IMR-90 (cell line): ENCODE data around the gene AK1. TPM values are rescaled to one million over a fixed set of nuclear protein-coding genes. Genes with fewer than 3 reads are reported as not detected.
A peak's percentile ranks its signal among the peaks of the same experiment; 100 is the strongest.

ENCODE experiments used
- ATAC-seq: fragments of 200-7000 bp; cut with Tn5 transposase; 2 replicates; pipeline ENCODE4 v1.9.1; 2020; ENCODE audit warnings: low read depth, mild to moderate bottlenecking, moderate library complexity
- BruUV-seq: library from RNA; stranded (reverse); fragments of 400-500 nt; replicated peaks from 2 replicates; lab custom pipeline; 2021; lab: Mats Ljungman, UMichigan
- CTCF ChIA-PET: fragments of 300-600 bp; formaldehyde crosslinking; extraction: SDS; loops from one replicate; lab custom pipeline; 2021; ENCODE audit warnings: antibody characterized with exemption; lab: Yijun Ruan, JAX
- POLR2A ChIA-PET: fragments of 300-600 bp; sonication (Branson Sonifier 250); formaldehyde crosslinking; loops from one replicate; lab custom pipeline; 2022; ENCODE audit warnings: antibody characterized with exemption; ENCODE audit not compliant: unreplicated experiment; lab: Charles Lee
- DNase-seq: peaks from one replicate; pipeline ENCODE4 v3.0.0; 2013
- H2AFZ ChIP-seq: replicated peaks from 2 replicates; pipeline ENCODE3; 2013; ENCODE audit warnings: low read length, mild to moderate bottlenecking; ENCODE audit not compliant: poor library complexity
- H2AK5ac ChIP-seq: 2 replicates; pipeline ENCODE4 v1.6.1; 2013; ENCODE audit warnings: low read depth, low read length, inconsistent platforms
- H2AK9ac ChIP-seq: replicated peaks from 2 replicates; pipeline ENCODE3; 2013; ENCODE audit warnings: mild to moderate bottlenecking, low read depth, low read length, moderate library complexity; ENCODE audit not compliant: poor library complexity
- H2BK120ac ChIP-seq: 2 replicates; pipeline ENCODE4 v1.6.1; 2013; ENCODE audit warnings: low read depth, low read length, inconsistent platforms
- H2BK15ac ChIP-seq: 3 replicates; pipeline ENCODE4 v1.6.1; 2013; ENCODE audit warnings: low read depth, low read length, inconsistent platforms
- H2BK20ac ChIP-seq: 2 replicates; pipeline ENCODE4 v1.6.1; 2013; ENCODE audit warnings: low read depth, mild to moderate bottlenecking, inconsistent platforms, low read length, moderate library complexity
- H2BK5ac ChIP-seq: 2 replicates; pipeline ENCODE4 v1.6.1; 2013; ENCODE audit warnings: mild to moderate bottlenecking, low read depth, low read length, inconsistent platforms; ENCODE audit not compliant: poor library complexity, severe bottlenecking
- H3K14ac ChIP-seq: replicated peaks from 2 replicates; pipeline ENCODE4 v1.6.1; 2013; ENCODE audit warnings: low read depth, low read length, inconsistent platforms
- H3K18ac ChIP-seq: 2 replicates; pipeline ENCODE4 v1.6.1; 2013; ENCODE audit warnings: low read depth, low read length, control low read depth
- H3K23ac ChIP-seq: 2 replicates; pipeline ENCODE4 v1.6.1; 2013; ENCODE audit warnings: low read depth, low read length, inconsistent platforms
- H3K27ac ChIP-seq: 2 replicates; pipeline ENCODE4 v1.5.1; 2013; ENCODE audit warnings: mild to moderate bottlenecking, control low read depth, low read length; ENCODE audit not compliant: insufficient read depth
- H3K27me3 ChIP-seq: 2 replicates; pipeline ENCODE4 v1.6.1; 2013; ENCODE audit warnings: low read length; ENCODE audit not compliant: control insufficient read depth, insufficient read depth
- H3K36me3 ChIP-seq: 2 replicates; pipeline ENCODE4 v1.6.1; 2013; ENCODE audit warnings: low read length, mixed read lengths; ENCODE audit not compliant: control insufficient read depth, insufficient read depth
- H3K4ac ChIP-seq: 2 replicates; pipeline ENCODE4 v1.6.1; 2013; ENCODE audit warnings: low read depth, low read length, inconsistent platforms
- H3K4me1 ChIP-seq: 2 replicates; pipeline ENCODE4 v1.6.1; 2013; ENCODE audit warnings: low read length, mixed read lengths; ENCODE audit not compliant: control insufficient read depth, insufficient read depth
- H3K4me2 ChIP-seq: 2 replicates; pipeline ENCODE4 v1.6.1; 2013; ENCODE audit warnings: low read depth, mild to moderate bottlenecking, control low read depth, low read length, moderate library complexity
- H3K4me3 ChIP-seq: 2 replicates; pipeline ENCODE4 v1.5.1; 2013; ENCODE audit warnings: low read depth, mild to moderate bottlenecking, control low read depth, low read length, moderate library complexity; ENCODE audit not compliant: insufficient read depth
- H3K56ac ChIP-seq: 2 replicates; pipeline ENCODE4 v1.6.1; 2013; ENCODE audit warnings: low read length, inconsistent platforms; ENCODE audit not compliant: insufficient read depth; ENCODE audit errors: extremely low read depth
- H3K79me1 ChIP-seq, 2 experiments: 2 replicates each; pipeline ENCODE4 v1.6.1; 2013; ENCODE audit warnings: low read length in 2 of 2, inconsistent platforms in 1 of 2, low read depth in 1 of 2
- H3K9ac ChIP-seq: 2 replicates; pipeline ENCODE4 v1.6.1; 2013; ENCODE audit warnings: low read depth, low read length, control low read depth
- H3K9me1 ChIP-seq: 2 replicates; pipeline ENCODE4 v1.6.1; 2013; ENCODE audit warnings: low read length, inconsistent platforms; ENCODE audit not compliant: insufficient read depth
- H3K9me3 ChIP-seq: 2 replicates; pipeline ENCODE4 v1.6.1; 2013; ENCODE audit warnings: low read length; ENCODE audit not compliant: control insufficient read depth, insufficient read depth
- H4K20me1 ChIP-seq: 2 replicates; pipeline ENCODE4 v1.6.1; 2013; ENCODE audit warnings: low read length, inconsistent platforms; ENCODE audit not compliant: insufficient read depth
- H4K5ac ChIP-seq: 2 replicates; pipeline ENCODE4 v1.6.1; 2013; ENCODE audit warnings: mild to moderate bottlenecking, low read depth, low read length, control low read depth
- H4K8ac ChIP-seq, 2 experiments: 2 replicates each; pipeline ENCODE4 v1.6.1; 2013; ENCODE audit warnings: low read depth in 2 of 2, low read length in 2 of 2, control low read depth in 1 of 2, inconsistent platforms in 1 of 2
- H4K91ac ChIP-seq: 2 replicates; pipeline ENCODE4 v1.6.1; 2013; ENCODE audit warnings: low read depth, low read length, inconsistent platforms; ENCODE audit not compliant: insufficient read depth
- CTCF ChIP-seq: conservative IDR thresholded peaks from 2 replicates; pipeline ENCODE4 v1.5.1; 2012; ENCODE audit warnings: mild to moderate bottlenecking, low read depth, low read length, improper control_type of control experiment
- MXI1 ChIP-seq: IDR thresholded peaks from 2 replicates; pipeline ENCODE4 v1.6.1; 2012; ENCODE audit warnings: low read depth, mild to moderate bottlenecking, low read length, moderate library complexity, borderline replicate concordance
- SMC3 ChIP-seq: fragments of 150-350 bp; IDR thresholded peaks from 2 replicates; pipeline ENCODE4 v1.6.1; 2016; ENCODE audit warnings: low read depth, mild to moderate bottlenecking, antibody characterized with exemption, low read length, moderate library complexity
- USF2 ChIP-seq: fragments of 150-350 bp; IDR thresholded peaks from 2 replicates; pipeline ENCODE4 v1.6.1; 2017; ENCODE audit warnings: mild to moderate bottlenecking, antibody characterized with exemption, low read length, low read depth
- whole genome bisulfite sequencing, 2 experiments: methylation state at CpG; one replicate each; pipeline versions ENCODE4 v1.1.5 to v1.1.7; 2013; ENCODE audit warnings: missing lambda C conversion rate in 2 of 2; ENCODE audit not compliant: insufficient read length in 1 of 2; ENCODE audit errors: extremely low coverage in 2 of 2; 5-methylcytosine and 5-hydroxymethylcytosine counted together
- dilution Hi-C: fragments of 300-500 bp; cut with HindIII; formaldehyde crosslinking; loops from one replicate; pipeline ENCODE4 v1.14.3; 2018; ENCODE audit warnings: low sequenced_read_pairs; ENCODE audit not compliant: unreplicated experiment
- in situ Hi-C: fragments of 300-500 bp; cut with MboI; formaldehyde crosslinking; loops from 3 replicates; pipeline ENCODE4 v1.14.3; 2019; ENCODE audit warnings: low sequenced_read_pairs, inconsistent platforms, mixed read lengths
- intact Hi-C: fragments of 100-400 bp; cut with micrococcal nuclease; formaldehyde crosslinking; loops from 2 replicates; pipeline ENCODE4 v1.10.0; 2022
- polyA plus RNA-seq, 3 experiments: library from polyadenylated mRNA; depleted of rRNA; stranded (reverse); fragments of >200 nt; gene quantifications; 2 replicates each; pipeline ENCODE4 v1.2.3, GENCODE V29; 2012; ENCODE audit warnings: low replicate concordance in 1 of 3
- total RNA-seq: library from RNA; depleted of rRNA; stranded (reverse); fragments of >200 nt; gene quantifications from 2 replicates; pipeline ENCODE4 v1.2.3, GENCODE V29; 2012

AK1 gene
- total and polyA plus RNA-seq, 2 of the 4 experiments (the other 2 are of a cell fraction), result 44.8 to 119 TPM

DNA sequence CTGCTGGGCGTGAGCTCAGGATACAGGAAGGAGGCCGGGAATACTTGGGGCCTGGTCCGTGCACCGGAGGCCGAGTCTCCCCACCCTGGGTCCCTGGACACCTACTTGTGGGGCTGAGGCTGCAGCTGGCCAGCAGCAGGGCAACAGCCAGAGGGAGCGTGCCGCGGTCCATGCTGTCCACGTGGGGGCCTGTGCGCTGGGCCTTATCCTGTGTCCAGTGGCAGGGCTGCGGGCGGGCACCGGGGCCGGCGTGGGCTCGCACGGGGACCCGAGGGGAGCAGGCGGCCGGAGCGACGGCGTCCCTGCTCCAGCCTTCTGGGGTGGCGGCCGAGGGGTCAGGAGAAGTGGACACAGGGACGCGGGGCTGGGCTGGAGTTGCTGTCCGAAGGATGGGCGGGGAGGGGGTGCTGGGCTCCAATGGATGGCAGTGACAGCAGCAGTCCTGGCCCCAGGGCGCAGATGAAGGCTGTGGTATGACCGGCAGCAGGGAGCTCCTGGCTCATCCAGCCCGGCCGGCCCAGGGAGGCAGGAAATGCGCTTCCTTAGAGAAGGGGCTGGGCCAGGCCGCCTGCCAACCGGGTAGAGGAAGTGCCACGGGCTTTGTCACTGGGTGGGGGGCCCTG, 23.2 kb downstream of the AK1 start, which contains the start of gene ENG:
Gene ENG, minus strand, starts transcription at position 475 of the 623 bp plus-strand sequence. Its CDS starts 303 bp downstream, at position 172.
- dilution Hi-C loops, result no loop called here
- in situ Hi-C loops, result no loop called here
- peak within 1 kb of the TSS; percentile 94 for H4K91ac ChIP-seq
- peak within 1 kb of the TSS; percentile 91 for H2AFZ ChIP-seq
- CTCF ChIA-PET, result interaction anchor here (1.5 kb wide), 1 partner anchor 119 kb away, joined by 4 read pairs; the partner anchor contains the start of gene TOR2A
- peaks cover 12% of the 10 kb centered on the region for H3K9me1 ChIP-seq
- 0 out of 2 replicates have a peak, but pooled peaks cover 3% of the 10 kb centered on the region for H4K20me1 ChIP-seq
- peaks cover 17% of the 10 kb centered on the region for H3K36me3 ChIP-seq
- H3K56ac ChIP-seq, result peak within 1 kb of the TSS; percentile 89
- H3K4ac ChIP-seq, result peak within 1 kb of the TSS; percentile 81
- peak within 1 kb of the TSS; percentile 99 for H2AK9ac ChIP-seq
- peak within 1 kb of the TSS; percentile 79; the same call in 1 of the 3 replicates for H2BK15ac ChIP-seq
- TF ChIP-seq SMC3 (no peak), USF2 (peak; percentile 56; the same call in 1 of the 2 replicates), CTCF (peak; percentile 31; the same call in 1 of the 2 replicates), MXI1 (peak; percentile 97)
- peak within 1 kb of the TSS; percentile 83 for H3K4me2 ChIP-seq
- H3K4me1 ChIP-seq, result peaks cover 11% of the 10 kb centered on the region
- H4K8ac ChIP-seq, result peak within 1 kb of the TSS; percentile 92 to 95
- H3K27ac ChIP-seq, result peak within 1 kb of the TSS; percentile 87
- BruUV-seq, result no TSS peak
- H2AK5ac ChIP-seq, result peak within 1 kb of the TSS; percentile 95
- intact Hi-C loops, result loop anchor here (5.0 kb wide), 1 partner anchor 52 kb away; the partner anchor contains the start of gene FPGS
- ATAC-seq (peak; percentile 87), DNase-seq (peak; percentile 59)
- peak within 1 kb of the TSS; percentile 66 for H2BK5ac ChIP-seq
- peak within 1 kb of the TSS; percentile 64 for H2BK20ac ChIP-seq
- peak within 1 kb of the TSS; percentile 93 for H3K14ac ChIP-seq
- H3K79me1 ChIP-seq, result peaks cover 12 to 46% of the 10 kb centered on the region in 2 experiments; a peak in 3 of 4 replicates
- H3K23ac ChIP-seq, result peak within 1 kb of the TSS; percentile 93
- peak within 1 kb of the TSS; percentile 85 for H4K5ac ChIP-seq
- POLR2A ChIA-PET, result interaction anchor here (0.6 to 1.6 kb wide), 2 partner anchors 16 to 403 kb away, joined by 3 to 6 read pairs; partner anchors contain the start of gene RPL12
- WGBS, 2 experiments, result 3% methylated on average over 23 of the region's 37 CpGs; no CpG with 5 or more reads in 1 of the 2 experiments
- peak within 1 kb of the TSS; percentile 44 for H3K18ac ChIP-seq
- H3K9ac ChIP-seq, result peak within 1 kb of the TSS; percentile 80
- H3K9me3 ChIP-seq, result peaks cover 7% of the 10 kb centered on the region
- no peaks in the 10 kb centered on the region for H3K27me3 ChIP-seq
- H3K4me3 ChIP-seq, result peak within 1 kb of the TSS; percentile 56
- peak within 1 kb of the TSS; percentile 86 for H2BK120ac ChIP-seq
